B cell (primary cell): ENCODE results near the gene AATK.

Source experiments
- CTCF ChIP-seq: fragments of 200-600 bp; IDR thresholded peaks from one replicate; pipeline ENCODE4 v1.8.0; 2022; ENCODE audit warnings: antibody characterized with exemption, mild to moderate bottlenecking
- EZH2 ChIP-seq: IDR thresholded peaks from 2 replicates; pipeline ENCODE4 v1.6.1; 2012; ENCODE audit warnings: borderline replicate concordance, low read depth, mild to moderate bottlenecking, moderate library complexity, low read length; ENCODE audit not compliant: insufficient read depth, poor library complexity, severe bottlenecking

GRCh38 chr17:81123052-81124048, 42.7 kb downstream of the AATK start:
- TF ChIP-seq CTCF (no peak), EZH2 (no peak)
